ENCODE results near the gene PLPP4.

PLPP4 gene

DNA sequence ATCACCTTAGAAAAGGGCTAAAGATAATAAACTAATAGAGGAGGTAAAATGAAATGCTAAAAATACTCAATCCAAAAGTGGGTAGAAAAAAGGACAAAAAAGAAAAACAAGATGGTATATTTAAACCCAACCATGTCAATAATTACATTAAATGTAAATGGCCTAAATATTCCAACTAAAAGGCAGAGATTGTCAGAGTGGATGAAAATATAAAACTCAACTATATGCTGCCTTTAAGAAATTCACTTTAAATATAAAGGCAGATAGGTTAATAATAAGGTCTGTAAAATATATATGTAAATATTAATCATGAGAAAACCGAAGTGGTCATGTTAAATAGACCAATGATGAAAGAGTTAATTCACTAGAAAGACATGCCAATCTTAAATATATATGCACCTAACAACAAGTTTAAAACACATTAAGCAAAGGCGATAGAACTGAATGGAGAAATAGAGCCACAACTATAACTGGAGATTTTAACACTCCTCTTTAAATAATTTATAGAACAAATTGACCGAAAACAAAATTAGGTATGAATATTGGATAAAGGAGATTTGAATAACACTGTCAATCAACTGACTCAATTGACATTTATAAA lies 159.4 kb downstream of the PLPP4 start:
- Histone ChIP-seq H3K4me1 (ENCODE audit: insufficient read depth, low read length) (no peaks in the 10 kb centered on the region), H3K27ac (ENCODE audit: low read depth, low read length) (no peak overlapping the region), H3K27me3 (ENCODE audit: control insufficient read depth in 1 of 2, insufficient read depth in 2 of 2, low read length in 2 of 2) (no peaks in the 10 kb centered on the region), H3K4me3 (ENCODE audit: low read depth in 1 of 2, low read length in 2 of 2) (no peak overlapping the region), H3K36me3 (ENCODE audit: insufficient read depth, low read length) (no peaks in the 10 kb centered on the region), H3K9ac (ENCODE audit: low read length) (no peak overlapping the region), H3K9me3 (ENCODE audit: low read length) (no peaks in the 10 kb centered on the region)

DNA sequence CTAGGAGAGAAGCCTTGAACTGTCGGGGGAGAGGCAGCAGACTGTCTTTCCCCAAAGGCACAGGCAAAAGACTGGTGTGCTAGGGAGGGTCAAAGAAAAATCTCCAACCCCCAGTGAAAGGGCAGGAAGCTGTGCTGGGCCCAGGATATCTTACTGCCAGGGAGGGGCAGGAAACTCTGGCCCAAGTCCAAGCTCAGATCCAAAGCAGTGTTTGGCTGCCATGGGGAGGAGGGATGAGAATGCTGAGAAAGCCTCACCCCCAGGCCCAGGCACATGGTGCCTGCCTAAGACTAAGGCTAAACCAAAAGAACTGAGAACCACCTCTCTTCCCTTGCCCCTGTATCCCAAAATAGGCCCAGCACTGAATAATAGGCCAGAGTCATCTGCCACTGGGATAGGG lies 171.2 kb downstream of the PLPP4 start:
- Histone ChIP-seq H3K36me3 (ENCODE audit: insufficient read depth, low read length) (no peaks in the 10 kb centered on the region), H3K9me3 (ENCODE audit: low read length) (no peaks in the 10 kb centered on the region), H3K27ac (ENCODE audit: low read depth, low read length) (no peak overlapping the region), H3K27me3 (ENCODE audit: control insufficient read depth in 1 of 2, insufficient read depth in 2 of 2, low read length in 2 of 2) (no peaks in the 10 kb centered on the region), H3K4me3 (ENCODE audit: low read depth in 1 of 2, low read length in 2 of 2) (no peak overlapping the region), H3K4me1 (ENCODE audit: insufficient read depth, low read length) (no peaks in the 10 kb centered on the region), H3K9ac (ENCODE audit: low read length) (no peak overlapping the region)

GRCh38 chr10:120630266-120630665 lies 173.2 kb downstream of the PLPP4 start:
- no peak overlapping the region for H3K27ac ChIP-seq (ENCODE audit: low read depth, low read length)
- H3K4me1 ChIP-seq (ENCODE audit: insufficient read depth, low read length): no peaks in the 10 kb centered on the region
- no peak overlapping the region for H3K9ac ChIP-seq (ENCODE audit: low read length)
- H3K36me3 ChIP-seq (ENCODE audit: insufficient read depth, low read length): no peaks in the 10 kb centered on the region
- H3K4me3 ChIP-seq (ENCODE audit: low read depth in 1 of 2, low read length in 2 of 2): no peak overlapping the region
- no peaks in the 10 kb centered on the region for H3K9me3 ChIP-seq (ENCODE audit: low read length)
- H3K27me3 ChIP-seq (ENCODE audit: control insufficient read depth in 1 of 2, insufficient read depth in 2 of 2, low read length in 2 of 2): no peaks in the 10 kb centered on the region

DNA sequence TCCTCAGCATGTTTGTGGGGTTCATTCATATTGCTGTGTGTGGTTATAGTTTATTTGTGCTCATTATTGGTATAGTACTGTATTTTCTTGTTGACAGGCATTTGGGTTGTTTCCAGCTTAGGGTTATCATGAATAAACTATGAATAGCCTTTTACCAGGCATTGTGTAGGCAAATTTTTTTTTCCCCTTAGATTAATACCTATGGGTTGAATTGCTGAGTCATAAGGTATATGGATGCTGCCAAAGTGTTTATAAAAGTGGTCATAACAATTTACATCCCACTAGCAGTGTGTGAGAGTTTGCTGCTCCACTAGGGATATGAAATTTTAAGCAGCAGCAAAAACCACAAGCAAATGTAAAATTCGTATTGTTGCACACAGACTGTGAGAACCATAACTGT lies 175.0 kb downstream of the PLPP4 start:
- Histone ChIP-seq H3K9me3 (ENCODE audit: low read length) (no peaks in the 10 kb centered on the region), H3K36me3 (ENCODE audit: insufficient read depth, low read length) (no peaks in the 10 kb centered on the region), H3K27me3 (ENCODE audit: control insufficient read depth in 1 of 2, insufficient read depth in 2 of 2, low read length in 2 of 2) (no peaks in the 10 kb centered on the region), H3K27ac (ENCODE audit: low read depth, low read length) (no peak overlapping the region), H3K4me1 (ENCODE audit: insufficient read depth, low read length) (no peaks in the 10 kb centered on the region), H3K4me3 (ENCODE audit: low read depth in 1 of 2, low read length in 2 of 2) (no peak overlapping the region), H3K9ac (ENCODE audit: low read length) (no peak overlapping the region)

DNA sequence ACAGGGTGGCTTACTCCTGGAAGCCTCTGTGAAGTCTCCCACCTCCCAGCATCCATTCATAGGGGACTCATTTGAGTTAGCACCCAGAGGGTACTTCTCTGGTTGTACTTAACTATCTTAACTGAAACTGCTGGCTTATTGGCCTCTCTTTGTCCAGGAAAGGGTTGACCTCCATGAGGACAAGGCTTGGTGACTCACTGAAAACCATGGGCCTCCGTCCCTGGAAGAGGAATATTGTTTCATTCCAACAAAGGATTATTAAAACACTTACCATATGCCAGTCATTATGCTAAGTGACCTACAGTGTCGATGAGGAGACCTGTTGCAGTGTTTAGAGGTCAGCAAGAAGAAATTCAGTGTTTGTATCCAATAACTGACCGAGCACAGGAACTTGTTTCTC lies 175.9 kb downstream of the PLPP4 start:
- no peaks in the 10 kb centered on the region for H3K4me1 ChIP-seq (ENCODE audit: insufficient read depth, low read length)
- no peak overlapping the region for H3K9ac ChIP-seq (ENCODE audit: low read length)
- H3K36me3 ChIP-seq (ENCODE audit: insufficient read depth, low read length): no peaks in the 10 kb centered on the region
- H3K27me3 ChIP-seq (ENCODE audit: control insufficient read depth in 1 of 2, insufficient read depth in 2 of 2, low read length in 2 of 2): no peaks in the 10 kb centered on the region
- H3K4me3 ChIP-seq (ENCODE audit: low read depth in 1 of 2, low read length in 2 of 2): no peak overlapping the region
- no peak overlapping the region for H3K27ac ChIP-seq (ENCODE audit: low read depth, low read length)
- H3K9me3 ChIP-seq (ENCODE audit: low read length): no peaks in the 10 kb centered on the region

- Histone ChIP-seq H3K27ac (ENCODE audit: low read depth, low read length) (no peak overlapping the region), H3K9me3 (ENCODE audit: low read length) (no peaks in the 10 kb centered on the region), H3K36me3 (ENCODE audit: insufficient read depth, low read length) (no peaks in the 10 kb centered on the region), H3K4me3 (ENCODE audit: low read depth in 1 of 2, low read length in 2 of 2) (no peak overlapping the region), H3K9ac (ENCODE audit: low read length) (no peak overlapping the region), H3K27me3 (ENCODE audit: control insufficient read depth in 1 of 2, insufficient read depth in 2 of 2, low read length in 2 of 2) (no peaks in the 10 kb centered on the region), H3K4me1 (ENCODE audit: insufficient read depth, low read length) (no peaks in the 10 kb centered on the region)
Measured at GRCh38 chr10:120634659-120635058, 177.6 kb downstream of the PLPP4 start.
